ENCODE results near the gene HEPACAM2. TPM values are rescaled to one million over a fixed set of nuclear protein-coding genes. Genes with fewer than 3 reads are reported as not detected.

HEPACAM2 gene
- polyA plus RNA-seq, 1 of the 3 experiments (the other 2 are of a cell fraction), result not detected

DNA sequence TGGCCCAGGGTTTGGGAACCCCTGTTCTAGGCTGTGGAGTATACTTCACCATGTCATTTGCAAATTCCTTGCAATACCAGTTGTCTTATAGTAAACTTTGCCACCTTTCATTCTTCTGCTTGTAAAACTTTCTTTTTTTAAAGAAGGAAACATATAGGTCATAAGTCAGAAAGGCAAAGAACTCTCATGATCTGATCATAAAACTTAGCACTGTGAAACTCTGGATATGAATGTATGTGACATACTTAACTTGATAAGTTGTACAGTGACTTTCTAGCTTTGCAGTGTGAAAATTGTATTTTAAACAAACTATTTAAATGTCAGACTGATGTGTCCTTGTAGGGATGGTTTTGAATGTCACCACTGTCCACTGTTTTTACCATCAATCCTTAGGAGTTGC lies 47.1 kb downstream of the HEPACAM2 start:
- H4K20me1 ChIP-seq (ENCODE audit: insufficient read depth), result no peaks in the 10 kb centered on the region
- H3F3A ChIP-seq (replicated peaks; ENCODE audit: insufficient read depth), result no peaks in the 10 kb centered on the region
- no peaks in the 10 kb centered on the region for H3K4me1 ChIP-seq (ENCODE audit: control insufficient read depth in 1 of 2, insufficient read depth in 2 of 2, low read depth in 1 of 2, low read length in 1 of 2)
- no peaks in the 10 kb centered on the region for H3K79me2 ChIP-seq (ENCODE audit: insufficient read depth)
- POLR2A ChIA-PET, result no interaction called here
- no peak overlapping the region for H3K27ac ChIP-seq (ENCODE audit: low read depth in 2 of 2, low read length in 1 of 2)
- no peak overlapping the region for H3K4me2 ChIP-seq
- H3K9me2 ChIP-seq, result no peaks in the 10 kb centered on the region
- H3K27me3 ChIP-seq (ENCODE audit: insufficient read depth), result peaks cover 31% of the 10 kb centered on the region
- H3K9ac ChIP-seq, result no peak overlapping the region
- H3K4me3 ChIP-seq (ENCODE audit: low read depth in 2 of 2, low read length in 1 of 2), result no peak overlapping the region
- DNase-seq, result no peak
- TF ChIP-seq TAF1 (IDR thresholded peaks at IDR 0.05; ENCODE audit: borderline replicate concordance, low read depth, low read length), result no peak
- TF ChIP-seq, protein P1, sequence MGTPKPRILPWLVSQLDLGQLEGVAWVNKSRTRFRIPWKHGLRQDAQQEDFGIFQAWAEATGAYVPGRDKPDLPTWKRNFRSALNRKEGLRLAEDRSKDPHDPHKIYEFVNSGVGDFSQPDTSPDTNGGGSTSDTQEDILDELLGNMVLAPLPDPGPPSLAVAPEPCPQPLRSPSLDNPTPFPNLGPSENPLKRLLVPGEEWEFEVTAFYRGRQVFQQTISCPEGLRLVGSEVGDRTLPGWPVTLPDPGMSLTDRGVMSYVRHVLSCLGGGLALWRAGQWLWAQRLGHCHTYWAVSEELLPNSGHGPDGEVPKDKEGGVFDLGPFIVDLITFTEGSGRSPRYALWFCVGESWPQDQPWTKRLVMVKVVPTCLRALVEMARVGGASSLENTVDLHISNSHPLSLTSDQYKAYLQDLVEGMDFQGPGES (IDR thresholded peaks at IDR 0.05; ENCODE audit: low read depth, low read length), result no peak
- no peak for TF ChIP-seq SMC3 (IDR thresholded peaks at IDR 0.05; ENCODE audit: low read depth, low read length)
- TF ChIP-seq YY1 (IDR thresholded peaks at IDR 0.05; ENCODE audit: low read depth), result no peak
- no peak for TF ChIP-seq RXRA (IDR thresholded peaks at IDR 0.05; ENCODE audit: borderline replicate concordance, low read depth)
- TF ChIP-seq CHD2 (IDR thresholded peaks at IDR 0.05; ENCODE audit: low read length, partially characterized antibody), result no peak
- no peak for TF ChIP-seq PBX3 (IDR thresholded peaks at IDR 0.05)
- TF ChIP-seq RCOR1 (IDR thresholded peaks at IDR 0.05; ENCODE audit: low read length), result no peak
- no peak for TF ChIP-seq FOXJ3 (CRISPR knock-in tag; IDR thresholded peaks at IDR 0.05)
- no peak for TF ChIP-seq ELF1 (IDR thresholded peaks at IDR 0.05)
- TF ChIP-seq, protein P2, sequence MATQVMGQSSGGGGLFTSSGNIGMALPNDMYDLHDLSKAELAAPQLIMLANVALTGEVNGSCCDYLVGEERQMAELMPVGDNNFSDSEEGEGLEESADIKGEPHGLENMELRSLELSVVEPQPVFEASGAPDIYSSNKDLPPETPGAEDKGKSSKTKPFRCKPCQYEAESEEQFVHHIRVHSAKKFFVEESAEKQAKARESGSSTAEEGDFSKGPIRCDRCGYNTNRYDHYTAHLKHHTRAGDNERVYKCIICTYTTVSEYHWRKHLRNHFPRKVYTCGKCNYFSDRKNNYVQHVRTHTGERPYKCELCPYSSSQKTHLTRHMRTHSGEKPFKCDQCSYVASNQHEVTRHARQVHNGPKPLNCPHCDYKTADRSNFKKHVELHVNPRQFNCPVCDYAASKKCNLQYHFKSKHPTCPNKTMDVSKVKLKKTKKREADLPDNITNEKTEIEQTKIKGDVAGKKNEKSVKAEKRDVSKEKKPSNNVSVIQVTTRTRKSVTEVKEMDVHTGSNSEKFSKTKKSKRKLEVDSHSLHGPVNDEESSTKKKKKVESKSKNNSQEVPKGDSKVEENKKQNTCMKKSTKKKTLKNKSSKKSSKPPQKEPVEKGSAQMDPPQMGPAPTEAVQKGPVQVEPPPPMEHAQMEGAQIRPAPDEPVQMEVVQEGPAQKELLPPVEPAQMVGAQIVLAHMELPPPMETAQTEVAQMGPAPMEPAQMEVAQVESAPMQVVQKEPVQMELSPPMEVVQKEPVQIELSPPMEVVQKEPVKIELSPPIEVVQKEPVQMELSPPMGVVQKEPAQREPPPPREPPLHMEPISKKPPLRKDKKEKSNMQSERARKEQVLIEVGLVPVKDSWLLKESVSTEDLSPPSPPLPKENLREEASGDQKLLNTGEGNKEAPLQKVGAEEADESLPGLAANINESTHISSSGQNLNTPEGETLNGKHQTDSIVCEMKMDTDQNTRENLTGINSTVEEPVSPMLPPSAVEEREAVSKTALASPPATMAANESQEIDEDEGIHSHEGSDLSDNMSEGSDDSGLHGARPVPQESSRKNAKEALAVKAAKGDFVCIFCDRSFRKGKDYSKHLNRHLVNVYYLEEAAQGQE (IDR thresholded peaks at IDR 0.05; ENCODE audit: low read depth, low read length), result no peak
- TF ChIP-seq RFX5 (IDR thresholded peaks at IDR 0.05; ENCODE audit: low read length), result no peak
- TF ChIP-seq, protein P3, sequence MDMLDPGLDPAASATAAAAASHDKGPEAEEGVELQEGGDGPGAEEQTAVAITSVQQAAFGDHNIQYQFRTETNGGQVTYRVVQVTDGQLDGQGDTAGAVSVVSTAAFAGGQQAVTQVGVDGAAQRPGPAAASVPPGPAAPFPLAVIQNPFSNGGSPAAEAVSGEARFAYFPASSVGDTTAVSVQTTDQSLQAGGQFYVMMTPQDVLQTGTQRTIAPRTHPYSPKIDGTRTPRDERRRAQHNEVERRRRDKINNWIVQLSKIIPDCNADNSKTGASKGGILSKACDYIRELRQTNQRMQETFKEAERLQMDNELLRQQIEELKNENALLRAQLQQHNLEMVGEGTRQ (IDR thresholded peaks at IDR 0.05; ENCODE audit: borderline replicate concordance, low read depth, low read length), result no peak
- TF ChIP-seq, protein P4, sequence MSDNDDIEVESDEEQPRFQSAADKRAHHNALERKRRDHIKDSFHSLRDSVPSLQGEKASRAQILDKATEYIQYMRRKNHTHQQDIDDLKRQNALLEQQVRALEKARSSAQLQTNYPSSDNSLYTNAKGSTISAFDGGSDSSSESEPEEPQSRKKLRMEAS (IDR thresholded peaks at IDR 0.05; ENCODE audit: low read depth), result no peak
- no peak for TF ChIP-seq NFIC (IDR thresholded peaks at IDR 0.05; ENCODE audit: borderline replicate concordance)
- no peak overlapping the region for H2AFZ ChIP-seq (ENCODE audit: low read depth)
- no peaks in the 10 kb centered on the region for H3K9me3 ChIP-seq
- CTCF ChIA-PET, result interaction anchor here (1.0 to 1.4 kb wide), 3 partner anchors 49 to 53 kb away, joined by 3 to 7 read pairs (median 4); partner anchors contain the start of gene VPS50
- no peaks in the 10 kb centered on the region for H3K36me3 ChIP-seq (replicated peaks in 1 of 2; ENCODE audit: control insufficient read depth in 1 of 2, insufficient read depth in 2 of 2, low read length in 1 of 2)

All from SK-N-SH (cell line).